WTC11 (cell line): ENCODE measurements around the gene SORL1. TPM values are rescaled to one million over a fixed set of nuclear protein-coding genes. Genes with fewer than 3 reads are reported as not detected.

Experiments
- ATAC-seq: fragments of 200-7000 bp; cut with Tn5 transposase; 2 replicates; pipeline ENCODE4 v1.10.0; 2021; ENCODE audit warnings: mild to moderate bottlenecking, moderate library complexity
- CTCF ChIA-PET: fragments of 300-600 bp; sonication (Branson Sonifier 250); formaldehyde crosslinking; loops from one replicate; lab custom pipeline; 2021; ENCODE audit warnings: antibody characterized with exemption; lab: Charles Lee
- POLR2A ChIA-PET: fragments of 350-600 bp; sonication (Branson Sonifier 250); formaldehyde crosslinking; loops from one replicate; lab custom pipeline; 2021; ENCODE audit warnings: antibody characterized with exemption; lab: Charles Lee
- DNase-seq: peaks from one replicate; pipeline ENCODE4 v3.0.0; 2021; ENCODE audit warnings: low spot score
- H3K27ac Mint-ChIP-seq: 2 replicates; pipeline ENCODE4 v1.8.0; 2021; ENCODE audit warnings: mixed read lengths
- H3K27me3 Mint-ChIP-seq: 2 replicates; pipeline ENCODE4 v1.8.0; 2021; ENCODE audit warnings: low read depth, mild to moderate bottlenecking, moderate library complexity, mixed read lengths
- H3K36me3 Mint-ChIP-seq: 2 replicates; pipeline ENCODE4 v1.8.0; 2021; ENCODE audit warnings: mixed read lengths
- H3K4me1 Mint-ChIP-seq: 2 replicates; pipeline ENCODE4 v1.8.0; 2022; ENCODE audit warnings: mixed read lengths
- H3K4me3 Mint-ChIP-seq: 2 replicates; pipeline ENCODE4 v1.8.0; 2021; ENCODE audit warnings: mild to moderate bottlenecking, moderate library complexity, mixed read lengths
- H3K9me3 Mint-ChIP-seq: 2 replicates; pipeline ENCODE4 v1.8.0; 2021; ENCODE audit warnings: mixed read lengths
- ATF3 ChIP-seq: sonication (generic); formaldehyde crosslinking; conservative IDR thresholded peaks from 2 replicates; pipeline ENCODE4 v1.8.1; 2022; ENCODE audit warnings: mild to moderate bottlenecking, missing genetic modification reagents
- E2F4 ChIP-seq: sonication (generic); formaldehyde crosslinking; IDR thresholded peaks from 2 replicates; pipeline ENCODE4 v1.8.1; 2022; ENCODE audit warnings: low read depth, mild to moderate bottlenecking, moderate library complexity, missing genetic modification reagents, borderline replicate concordance
- EMX1 ChIP-seq: fragments of 250-450 bp; sonication (Bioruptor Pico); IDR thresholded peaks from 2 replicates; pipeline ENCODE4 v1.8.0; 2021; ENCODE audit warnings: mild to moderate bottlenecking
- FOXJ3 ChIP-seq: sonication (generic); formaldehyde crosslinking; IDR thresholded peaks from 2 replicates; pipeline ENCODE4 v1.9.0; 2021; ENCODE audit warnings: missing genetic modification reagents, mild to moderate bottlenecking, borderline replicate concordance
- FOXP4 ChIP-seq: sonication (generic); formaldehyde crosslinking; IDR thresholded peaks from 2 replicates; pipeline ENCODE4 v1.8.0; 2022; ENCODE audit warnings: mild to moderate bottlenecking, missing genetic modification reagents
- JUN ChIP-seq: sonication (generic); formaldehyde crosslinking; IDR thresholded peaks from 2 replicates; pipeline ENCODE4 v1.8.0; 2023; ENCODE audit warnings: mild to moderate bottlenecking, missing genetic modification reagents
- NFYB ChIP-seq: sonication (generic); formaldehyde crosslinking; conservative IDR thresholded peaks from 2 replicates; pipeline ENCODE4 v1.8.0; 2022; ENCODE audit warnings: low read depth, missing genetic modification reagents
- NR2C2 ChIP-seq: sonication (generic); formaldehyde crosslinking; IDR thresholded peaks from 2 replicates; pipeline ENCODE4 v1.8.0; 2022; ENCODE audit warnings: mild to moderate bottlenecking, missing genetic modification reagents
- NR3C1 ChIP-seq: sonication (generic); formaldehyde crosslinking; conservative IDR thresholded peaks from 2 replicates; pipeline ENCODE4 v1.8.1; 2023; ENCODE audit warnings: low read depth, mild to moderate bottlenecking, missing genetic modification reagents
- OVOL2 ChIP-seq: fragments of 250-450 bp; sonication (Bioruptor Pico); IDR thresholded peaks from 2 replicates; pipeline ENCODE4 v1.9.0; 2021; ENCODE audit warnings: mild to moderate bottlenecking, borderline replicate concordance
- RELA ChIP-seq: sonication (generic); formaldehyde crosslinking; IDR thresholded peaks from 2 replicates; pipeline ENCODE4 v1.8.1; 2022; ENCODE audit warnings: missing genetic modification reagents, mild to moderate bottlenecking, borderline replicate concordance
- STAT6 ChIP-seq: sonication (generic); formaldehyde crosslinking; conservative IDR thresholded peaks from 2 replicates; pipeline ENCODE4 v1.8.1; 2023; ENCODE audit warnings: mild to moderate bottlenecking, low read depth, missing genetic modification reagents, moderate library complexity
- ZNF219 ChIP-seq: sonication (generic); formaldehyde crosslinking; IDR thresholded peaks from 2 replicates; pipeline ENCODE4 v1.8.0; 2023; ENCODE audit warnings: missing genetic modification reagents, mild to moderate bottlenecking, borderline replicate concordance
- ZNF263 ChIP-seq: sonication (generic); formaldehyde crosslinking; IDR thresholded peaks from 2 replicates; pipeline ENCODE4 v1.8.1; 2022; ENCODE audit warnings: low read depth, mild to moderate bottlenecking, moderate library complexity, missing genetic modification reagents
- ZNF396 ChIP-seq: fragments of 250-450 bp; sonication (Bioruptor Pico); IDR thresholded peaks from 2 replicates; pipeline ENCODE4 v1.8.0; 2021; ENCODE audit warnings: mild to moderate bottlenecking, moderate library complexity, borderline replicate concordance
- ZNF416 ChIP-seq: fragments of 250-450 bp; sonication (Bioruptor Pico); IDR thresholded peaks from 2 replicates; pipeline ENCODE4 v1.9.0; 2021; ENCODE audit warnings: mild to moderate bottlenecking, inconsistent platforms
- ZNF532 ChIP-seq: fragments of 250-450 bp; sonication (Bioruptor Pico); IDR thresholded peaks from 2 replicates; pipeline ENCODE4 v1.9.0; 2021; ENCODE audit warnings: mild to moderate bottlenecking, borderline replicate concordance
- total RNA-seq: library from RNA; stranded (reverse); gene quantifications from 3 replicates; pipeline ENCODE4 v1.2.3, GENCODE V29; 2021
- TF ChIP-seq, protein P1 (sequence below): sonication (generic); formaldehyde crosslinking; IDR thresholded peaks from 2 replicates; pipeline ENCODE4 v1.8.1; 2023; ENCODE audit warnings: mild to moderate bottlenecking, missing genetic modification reagents, moderate library complexity
- TF ChIP-seq, protein P2 (sequence below): sonication (generic); formaldehyde crosslinking; IDR thresholded peaks from 2 replicates; pipeline ENCODE4 v1.8.1; 2022; ENCODE audit warnings: mild to moderate bottlenecking, moderate library complexity, missing genetic modification reagents
- TF ChIP-seq, protein P3 (sequence below): fragments of 250-450 bp; sonication (Bioruptor Pico); IDR thresholded peaks from 2 replicates; pipeline ENCODE4 v1.9.0; 2021; ENCODE audit warnings: mild to moderate bottlenecking

SORL1 gene
- total RNA-seq, 1 experiment from 2014 or later, result 87.1 TPM

GRCh38 chr11:121417055-121417551, 35.0 kb upstream of the SORL1 start:
- peaks cover 13% of the 10 kb centered on the region for H3K4me1 Mint-ChIP-seq
- POLR2A ChIA-PET, result no interaction called here
- no peak for ATAC-seq
- DNase-seq, result no peak
- H3K9me3 Mint-ChIP-seq, result no peaks in the 10 kb centered on the region
- no peak overlapping the region for H3K27ac Mint-ChIP-seq
- no peaks in the 10 kb centered on the region for H3K27me3 Mint-ChIP-seq
- TF ChIP-seq ZNF219 (CRISPR knock-in tag) (no peak), FOXJ3 (CRISPR knock-in tag) (no peak), RELA (no peak), ZNF532 (CRISPR knock-in tag) (no peak), E2F4 (no peak), NFYB (CRISPR knock-in tag) (no peak), ZNF416 (CRISPR knock-in tag) (no peak), ZNF396 (CRISPR knock-in tag) (no peak), EMX1 (no peak), FOXP4 (CRISPR knock-in tag) (no peak), NR2C2 (CRISPR knock-in tag) (no peak), ATF3 (no peak), ZNF263 (CRISPR knock-in tag) (no peak), NR3C1 (CRISPR knock-in tag) (no peak)
- TF ChIP-seq, protein P1, sequence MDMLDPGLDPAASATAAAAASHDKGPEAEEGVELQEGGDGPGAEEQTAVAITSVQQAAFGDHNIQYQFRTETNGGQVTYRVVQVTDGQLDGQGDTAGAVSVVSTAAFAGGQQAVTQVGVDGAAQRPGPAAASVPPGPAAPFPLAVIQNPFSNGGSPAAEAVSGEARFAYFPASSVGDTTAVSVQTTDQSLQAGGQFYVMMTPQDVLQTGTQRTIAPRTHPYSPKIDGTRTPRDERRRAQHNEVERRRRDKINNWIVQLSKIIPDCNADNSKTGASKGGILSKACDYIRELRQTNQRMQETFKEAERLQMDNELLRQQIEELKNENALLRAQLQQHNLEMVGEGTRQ (CRISPR knock-in tag), result no peak
- TF ChIP-seq, protein P2, sequence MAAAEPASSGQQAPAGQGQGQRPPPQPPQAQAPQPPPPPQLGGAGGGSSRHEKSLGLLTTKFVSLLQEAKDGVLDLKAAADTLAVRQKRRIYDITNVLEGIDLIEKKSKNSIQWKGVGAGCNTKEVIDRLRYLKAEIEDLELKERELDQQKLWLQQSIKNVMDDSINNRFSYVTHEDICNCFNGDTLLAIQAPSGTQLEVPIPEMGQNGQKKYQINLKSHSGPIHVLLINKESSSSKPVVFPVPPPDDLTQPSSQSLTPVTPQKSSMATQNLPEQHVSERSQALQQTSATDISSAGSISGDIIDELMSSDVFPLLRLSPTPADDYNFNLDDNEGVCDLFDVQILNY (CRISPR knock-in tag), result no peak
- CTCF ChIA-PET, result no interaction called here
- H3K36me3 Mint-ChIP-seq, result no peaks in the 10 kb centered on the region
- no peak overlapping the region for H3K4me3 Mint-ChIP-seq

- H3K4me3 Mint-ChIP-seq, result no peak overlapping the region
- CTCF ChIA-PET, result no interaction called here
- POLR2A ChIA-PET, result interaction anchor here (0.6 kb wide), 1 partner anchor 9 kb away, joined by 7 read pairs; no protein-coding TSS in a partner anchor
- H3K27me3 Mint-ChIP-seq, result no peaks in the 10 kb centered on the region
- H3K27ac Mint-ChIP-seq, result no peak overlapping the region
- peaks cover 13% of the 10 kb centered on the region for H3K4me1 Mint-ChIP-seq
- ATAC-seq (no peak), DNase-seq (no peak)
- no peaks in the 10 kb centered on the region for H3K9me3 Mint-ChIP-seq
- no peaks in the 10 kb centered on the region for H3K36me3 Mint-ChIP-seq
- TF ChIP-seq JUN (CRISPR knock-in tag), result no peak
- TF ChIP-seq ATF3, result no peak
- TF ChIP-seq STAT6, result no peak
- TF ChIP-seq, protein P3, sequence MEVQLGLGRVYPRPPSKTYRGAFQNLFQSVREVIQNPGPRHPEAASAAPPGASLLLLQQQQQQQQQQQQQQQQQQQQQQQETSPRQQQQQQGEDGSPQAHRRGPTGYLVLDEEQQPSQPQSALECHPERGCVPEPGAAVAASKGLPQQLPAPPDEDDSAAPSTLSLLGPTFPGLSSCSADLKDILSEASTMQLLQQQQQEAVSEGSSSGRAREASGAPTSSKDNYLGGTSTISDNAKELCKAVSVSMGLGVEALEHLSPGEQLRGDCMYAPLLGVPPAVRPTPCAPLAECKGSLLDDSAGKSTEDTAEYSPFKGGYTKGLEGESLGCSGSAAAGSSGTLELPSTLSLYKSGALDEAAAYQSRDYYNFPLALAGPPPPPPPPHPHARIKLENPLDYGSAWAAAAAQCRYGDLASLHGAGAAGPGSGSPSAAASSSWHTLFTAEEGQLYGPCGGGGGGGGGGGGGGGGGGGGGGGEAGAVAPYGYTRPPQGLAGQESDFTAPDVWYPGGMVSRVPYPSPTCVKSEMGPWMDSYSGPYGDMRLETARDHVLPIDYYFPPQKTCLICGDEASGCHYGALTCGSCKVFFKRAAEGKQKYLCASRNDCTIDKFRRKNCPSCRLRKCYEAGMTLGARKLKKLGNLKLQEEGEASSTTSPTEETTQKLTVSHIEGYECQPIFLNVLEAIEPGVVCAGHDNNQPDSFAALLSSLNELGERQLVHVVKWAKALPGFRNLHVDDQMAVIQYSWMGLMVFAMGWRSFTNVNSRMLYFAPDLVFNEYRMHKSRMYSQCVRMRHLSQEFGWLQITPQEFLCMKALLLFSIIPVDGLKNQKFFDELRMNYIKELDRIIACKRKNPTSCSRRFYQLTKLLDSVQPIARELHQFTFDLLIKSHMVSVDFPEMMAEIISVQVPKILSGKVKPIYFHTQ, result no peak
- TF ChIP-seq OVOL2 (CRISPR knock-in tag), result no peak
Measured at GRCh38 chr11:121417607-121418006, 34.5 kb upstream of the SORL1 start.
